Spleen (tissue), 7 donors: ENCODE data around the gene CIAO2B.

Experiments
- POLR2A ChIP-seq, 3 donors: fragments of 450-650 bp; IDR thresholded peaks; one replicate each; pipeline ENCODE4 v1.5.1; 2017; ENCODE audit warnings: antibody characterized with exemption in 3 of 3, mild to moderate bottlenecking in 1 of 3
- POLR2AphosphoS5 ChIP-seq, 3 donors: sonication (generic); formaldehyde crosslinking; IDR thresholded peaks; one replicate each; pipeline ENCODE4 v1.5.1; 2017; ENCODE audit warnings: antibody characterized with exemption in 3 of 3
- TF ChIP-seq, protein P1 (sequence below), 11 experiments: fragments of 200-600 bp in 7 of 11; fragments of 450-650 bp in 4 of 11; sonication (generic) in 4 of 11; IDR thresholded peaks in 8 of 11; conservative IDR thresholded peaks in 3 of 11; 1 replicate in 7 of 11; 2 replicates in 4 of 11; pipeline versions ENCODE4 v1.4.0 to v1.8.0; 2016 to 2021; ENCODE audit warnings: antibody characterized with exemption in 11 of 11, inconsistent platforms in 4 of 11, mild to moderate bottlenecking in 1 of 11
- donor health status: DM: no; HTN: no; CAD: no; lungs with moderate emphysema.
- donor health status: DM: no; HTN: no; CAD: no.
- donor health status: DM: no; HTN: no; CAD: no.

DNA sequence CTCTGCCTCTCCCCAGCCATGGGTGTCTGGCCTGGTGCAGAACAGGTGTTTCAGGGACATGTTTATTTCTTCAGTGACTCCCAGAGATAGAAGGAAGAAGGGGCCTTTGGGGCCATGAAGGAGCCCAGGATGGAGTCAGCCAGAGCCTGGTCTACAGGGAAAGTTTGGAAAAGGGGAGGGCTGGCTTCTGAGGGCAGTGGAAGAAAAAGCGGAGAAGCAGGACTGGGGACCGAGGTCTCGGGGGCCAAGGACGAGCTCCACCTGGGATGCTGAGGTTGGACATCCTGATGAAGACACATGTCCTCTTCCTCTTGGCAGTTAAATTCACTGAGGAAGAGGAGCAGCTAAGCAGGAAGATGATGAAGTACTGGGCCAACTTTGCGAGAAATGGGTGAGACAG is 8.8 kb upstream of the CIAO2B start:
- TF ChIP-seq, protein P1, sequence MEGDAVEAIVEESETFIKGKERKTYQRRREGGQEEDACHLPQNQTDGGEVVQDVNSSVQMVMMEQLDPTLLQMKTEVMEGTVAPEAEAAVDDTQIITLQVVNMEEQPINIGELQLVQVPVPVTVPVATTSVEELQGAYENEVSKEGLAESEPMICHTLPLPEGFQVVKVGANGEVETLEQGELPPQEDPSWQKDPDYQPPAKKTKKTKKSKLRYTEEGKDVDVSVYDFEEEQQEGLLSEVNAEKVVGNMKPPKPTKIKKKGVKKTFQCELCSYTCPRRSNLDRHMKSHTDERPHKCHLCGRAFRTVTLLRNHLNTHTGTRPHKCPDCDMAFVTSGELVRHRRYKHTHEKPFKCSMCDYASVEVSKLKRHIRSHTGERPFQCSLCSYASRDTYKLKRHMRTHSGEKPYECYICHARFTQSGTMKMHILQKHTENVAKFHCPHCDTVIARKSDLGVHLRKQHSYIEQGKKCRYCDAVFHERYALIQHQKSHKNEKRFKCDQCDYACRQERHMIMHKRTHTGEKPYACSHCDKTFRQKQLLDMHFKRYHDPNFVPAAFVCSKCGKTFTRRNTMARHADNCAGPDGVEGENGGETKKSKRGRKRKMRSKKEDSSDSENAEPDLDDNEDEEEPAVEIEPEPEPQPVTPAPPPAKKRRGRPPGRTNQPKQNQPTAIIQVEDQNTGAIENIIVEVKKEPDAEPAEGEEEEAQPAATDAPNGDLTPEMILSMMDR (IDR thresholded peaks at IDR 0.05 in 8 of 11, conservative IDR thresholded peaks at IDR 0.05 in 3 of 11) = no peak
- no peak for TF ChIP-seq POLR2AphosphoS5 (IDR thresholded peaks at IDR 0.05)
- TF ChIP-seq POLR2A (IDR thresholded peaks at IDR 0.05) = no peak
